ENCODE measurements around the gene ERP27.

Gene ERP27

GRCh38 chr12:14938301-14938700, at the start of gene ERP27:
TSS of gene ERP27 (minus strand) at chr12:14938537. CDS start at chr12:14938508, 29 bp downstream.
- DNase-seq (ENCODE audit: low read depth) = no peak

GRCh38 chr12:14988035-14988434, 49.7 kb upstream of the ERP27 start:
- no peak for DNase-seq (ENCODE audit: low read depth)

GRCh38 chr12:14986449-14986848, 48.1 kb upstream of the ERP27 start:
- DNase-seq (ENCODE audit: low read depth) = no peak

- no peak for DNase-seq (ENCODE audit: low read depth)
Measured at GRCh38 chr12:14984766-14985285, 46.5 kb upstream of the ERP27 start.

GRCh38 chr12:14984036-14984435, 45.7 kb upstream of the ERP27 start:
- no peak for DNase-seq (ENCODE audit: low read depth)

GRCh38 chr12:14982991-14983390, 44.7 kb upstream of the ERP27 start:
- no peak for DNase-seq (ENCODE audit: low read depth)

GRCh38 chr12:14982562-14982961, 44.2 kb upstream of the ERP27 start:
- DNase-seq (ENCODE audit: low read depth) = no peak

- DNase-seq (ENCODE audit: low read depth) = no peak
Measured at GRCh38 chr12:14981049-14981448, 42.7 kb upstream of the ERP27 start.

GRCh38 chr12:14979468-14979867, 41.1 kb upstream of the ERP27 start:
- DNase-seq (ENCODE audit: low read depth) = no peak

GRCh38 chr12:14976658-14977057, 38.3 kb upstream of the ERP27 start:
- DNase-seq (ENCODE audit: low read depth) = no peak

GRCh38 chr12:14975457-14975856, 37.1 kb upstream of the ERP27 start:
- DNase-seq (ENCODE audit: low read depth) = no peak

GRCh38 chr12:14974633-14975032, 36.3 kb upstream of the ERP27 start:
- DNase-seq (ENCODE audit: low read depth) = no peak

- DNase-seq (ENCODE audit: low read depth) = no peak
Measured at GRCh38 chr12:14972816-14973215, 34.5 kb upstream of the ERP27 start, which contains the start of gene PDE6H. TSS of gene PDE6H (plus strand) at chr12:14973042. CDS start at chr12:14978013, 4,971 bp downstream.

GRCh38 chr12:14970473-14970872, 32.1 kb upstream of the ERP27 start:
- DNase-seq (ENCODE audit: low read depth) = no peak

GRCh38 chr12:14968478-14968877, 30.1 kb upstream of the ERP27 start:
- DNase-seq (ENCODE audit: low read depth) = no peak

GRCh38 chr12:14965221-14965620, 26.9 kb upstream of the ERP27 start:
- DNase-seq (ENCODE audit: low read depth) = no peak

GRCh38 chr12:14964406-14964805, 26.1 kb upstream of the ERP27 start:
- DNase-seq (ENCODE audit: low read depth) = no peak

GRCh38 chr12:14963520-14963919, 25.2 kb upstream of the ERP27 start:
- no peak for DNase-seq (ENCODE audit: low read depth)

- DNase-seq (ENCODE audit: low read depth) = no peak
Measured at GRCh38 chr12:14962797-14963196, 24.5 kb upstream of the ERP27 start.

GRCh38 chr12:14962153-14962539, 23.8 kb upstream of the ERP27 start:
- DNase-seq (ENCODE audit: low read depth) = no peak

GRCh38 chr12:14961466-14962152, 23.3 kb upstream of the ERP27 start, which contains the start of gene ARHGDIB:
TSS of gene ARHGDIB (minus strand) at chr12:14961601. CDS start at chr12:14950712, 10,889 bp downstream.
- DNase-seq (ENCODE audit: low read depth) = peak; percentile 71

GRCh38 chr12:14960548-14961465, 22.5 kb upstream of the ERP27 start:
- peak; percentile 30 for DNase-seq (ENCODE audit: low read depth)
